B cell (primary cell): ENCODE data around the gene ZACN.

Experiments used
- CTCF ChIP-seq: fragments of 200-600 bp; IDR thresholded peaks from one replicate; pipeline ENCODE4 v1.8.0; 2022; ENCODE audit warnings: antibody characterized with exemption, mild to moderate bottlenecking
- EZH2 ChIP-seq: IDR thresholded peaks from 2 replicates; pipeline ENCODE4 v1.6.1; 2012; ENCODE audit warnings: borderline replicate concordance, low read depth, mild to moderate bottlenecking, moderate library complexity, low read length; ENCODE audit not compliant: insufficient read depth, poor library complexity, severe bottlenecking

GRCh38 chr17:76032780-76033108 is 46.2 kb upstream of the ZACN start:
- TF ChIP-seq EZH2 = no peak
- no peak for TF ChIP-seq CTCF
